Psoas muscle (tissue), 8 donors: ENCODE results near the gene ZNF628. TPM values are rescaled to one million over a fixed set of nuclear protein-coding genes. Genes with fewer than 3 reads are reported as not detected.

Experiments
- ATAC-seq, 4 donors: fragments of 200-7000 bp; cut with Tn5 transposase; one replicate each; pipeline ENCODE4 v1.9.1; 2020; ENCODE audit warnings: moderate library complexity in 3 of 4, mild to moderate bottlenecking in 2 of 4
- DNase-seq, 2 donors: peaks; one replicate each; pipeline ENCODE4 v3.0.0-alpha.2; 2020
- H3K27ac ChIP-seq: fragments of 200-600 bp; one replicate; pipeline ENCODE4 v1.8.0; 2022
- H3K27me3 ChIP-seq, 3 donors: fragments of 200-600 bp in 1 of 3; one replicate each; pipeline versions ENCODE4 v1.6.1 to v1.8.0; 2013 to 2022; ENCODE audit warnings: low read length in 2 of 3, mild to moderate bottlenecking in 2 of 3, moderate library complexity in 1 of 3; ENCODE audit not compliant: insufficient read depth in 3 of 3
- H3K36me3 ChIP-seq, 2 donors: fragments of 200-600 bp in 1 of 2; one replicate each; pipeline versions ENCODE4 v1.6.1 to v1.8.0; 2013 to 2022; ENCODE audit warnings: low read depth in 1 of 2, mild to moderate bottlenecking in 1 of 2, moderate library complexity in 1 of 2; ENCODE audit not compliant: insufficient read depth in 1 of 2
- H3K4me1 ChIP-seq: fragments of 200-600 bp; one replicate; pipeline ENCODE4 v1.8.0; 2022
- H3K4me3 ChIP-seq: fragments of 200-600 bp; one replicate; pipeline ENCODE4 v1.8.0; 2022; ENCODE audit warnings: mild to moderate bottlenecking
- H3K9me3 ChIP-seq: fragments of 200-600 bp; one replicate; pipeline ENCODE4 v1.8.0; 2022
- CTCF ChIP-seq: fragments of 200-600 bp; IDR thresholded peaks from one replicate; pipeline ENCODE4 v1.8.0; 2022; ENCODE audit warnings: antibody characterized with exemption
- WGBS, 3 donors: extraction: QIAGEN DNeasy Blood & Tissue Kit; methylation state at CpG; one replicate each; pipeline versions ENCODE4 v1.1.6 to v1.1.7; 2013; 5-methylcytosine and 5-hydroxymethylcytosine counted together
- intact Hi-C, 2 donors: fragments of 100-400 bp; cut with DNase I; formaldehyde crosslinking; loops; one replicate each; pipeline versions ENCODE4 v1.11.0 to v1.14.2; 2022
- polyA plus RNA-seq, 3 donors: library from polyadenylated mRNA; stranded (reverse); fragments of 200-250 nt; gene quantifications; one replicate each; pipeline ENCODE4 v1.2.3, GENCODE V29; 2013
- total RNA-seq, 4 donors: library from RNA; stranded (reverse); fragmentation: NEBNext Ultra II Directional in 2 of 4; extraction: Animal tissue kit (Norgen Biotek cat#: 25700) in 2 of 4; gene quantifications; one replicate each; pipeline versions ENCODE4 v1.2.1 to v1.2.4, GENCODE V29; 2021 to 2023
- donor health status: healthy with polysubstance abuse.
- donor health status: DM: no; HTN: no; CAD: no; lungs with moderate emphysema.
- donor health status: Bipolar disorder and iron deficiency.
- donor health status: healthy.
- donor health status: DM: yes; HTN: yes; CAD: no.
- donor health status: DM: no; HTN: no; CAD: no.
- donor health status: DM: no; HTN: no; CAD: no.
- donor health status: DM: yes; HTN: yes; CAD: no.

ZNF628 gene
- total and polyA plus RNA-seq, 7 donors: 5.9 to 14.3 (median 12.2) TPM

- Histone ChIP-seq H3K4me3 (no peak within 1 kb of the TSS), H3K27me3 (peaks cover 3 to 85% (median 47%) of the 10 kb centered on the region in 3 donors), H3K4me1 (no peaks in the 10 kb centered on the region), H3K9me3 (no peaks in the 10 kb centered on the region), H3K27ac (no peak within 1 kb of the TSS), H3K36me3 (no peaks in the 10 kb centered on the region)
- DNase-seq (no peak), ATAC-seq (no peak)
- no peak for TF ChIP-seq CTCF
- intact Hi-C loops: no loop called here
- WGBS, 3 donors: 2% methylated on average over 37 to 43 of the region's 43 CpGs
These were observed 33.2 kb upstream of the ZNF628 start, which contains the start of gene SHISA7 for GRCh38 chr19:55443045-55443823. Gene SHISA7, minus strand, starts transcription at chr19:55443300. Its CDS starts 437 bp downstream, at chr19:55442863.

- ATAC-seq: no peak
- no peaks in the 10 kb centered on the region for H3K9me3 ChIP-seq
- H3K27me3 ChIP-seq: peaks cover 3 to 78% (median 46%) of the 10 kb centered on the region in 3 donors
- DNase-seq: no peak
- intact Hi-C loops: no loop called here
- no peak overlapping the region for H3K27ac ChIP-seq
- no peak for TF ChIP-seq CTCF
- 28 to 34% (median 31%) methylated on average over 18 of the region's 18 CpGs for WGBS, 3 donors
- no peaks in the 10 kb centered on the region for H3K36me3 ChIP-seq
- no peaks in the 10 kb centered on the region for H3K4me1 ChIP-seq
- H3K4me3 ChIP-seq: no peak overlapping the region
These were observed 32.5 kb upstream of the ZNF628 start for GRCh38 chr19:55443824-55444480.

- intact Hi-C loops: no loop called here
- peaks cover 3 to 77% (median 49%) of the 10 kb centered on the region in 3 donors for H3K27me3 ChIP-seq
- H3K9me3 ChIP-seq: no peaks in the 10 kb centered on the region
- TF ChIP-seq CTCF: no peak
- no peak for DNase-seq
- 32 to 34% (median 33%) methylated on average over 11 of the region's 11 CpGs for WGBS, 3 donors
- no peak for ATAC-seq
- H3K27ac ChIP-seq: no peak overlapping the region
- no peak overlapping the region for H3K4me3 ChIP-seq
- no peaks in the 10 kb centered on the region for H3K4me1 ChIP-seq
- H3K36me3 ChIP-seq: no peaks in the 10 kb centered on the region
These were observed 31.8 kb upstream of the ZNF628 start for GRCh38 chr19:55444646-55445045.

GRCh38 chr19:55446060-55446459 lies 30.4 kb upstream of the ZNF628 start:
- WGBS, 3 donors: 51 to 65% (median 52%) methylated on average over 7 to 8 of the region's 8 CpGs
- Histone ChIP-seq H3K36me3 (no peaks in the 10 kb centered on the region), H3K4me3 (no peak overlapping the region), H3K27ac (no peak overlapping the region), H3K9me3 (no peaks in the 10 kb centered on the region), H3K27me3 (peaks cover 3 to 65% (median 47%) of the 10 kb centered on the region in 3 donors), H3K4me1 (no peaks in the 10 kb centered on the region)
- DNase-seq (no peak), ATAC-seq (no peak)
- TF ChIP-seq CTCF: no peak
- intact Hi-C loops: no loop called here
